ENCODE data around the gene OR2V1. TPM values are rescaled to one million over a fixed set of nuclear protein-coding genes. Genes with fewer than 3 reads are reported as not detected.
A peak's percentile ranks its signal among the peaks of the same experiment; 100 is the strongest.
"Not testable (repeated sequence)": the region's sequence is repeated elsewhere in the genome, so short reads cannot be mapped to it uniquely, and the experiment has no call there.

Gene OR2V1
- total RNA-seq, 1 donor from 2014 or later: not detected

DNA sequence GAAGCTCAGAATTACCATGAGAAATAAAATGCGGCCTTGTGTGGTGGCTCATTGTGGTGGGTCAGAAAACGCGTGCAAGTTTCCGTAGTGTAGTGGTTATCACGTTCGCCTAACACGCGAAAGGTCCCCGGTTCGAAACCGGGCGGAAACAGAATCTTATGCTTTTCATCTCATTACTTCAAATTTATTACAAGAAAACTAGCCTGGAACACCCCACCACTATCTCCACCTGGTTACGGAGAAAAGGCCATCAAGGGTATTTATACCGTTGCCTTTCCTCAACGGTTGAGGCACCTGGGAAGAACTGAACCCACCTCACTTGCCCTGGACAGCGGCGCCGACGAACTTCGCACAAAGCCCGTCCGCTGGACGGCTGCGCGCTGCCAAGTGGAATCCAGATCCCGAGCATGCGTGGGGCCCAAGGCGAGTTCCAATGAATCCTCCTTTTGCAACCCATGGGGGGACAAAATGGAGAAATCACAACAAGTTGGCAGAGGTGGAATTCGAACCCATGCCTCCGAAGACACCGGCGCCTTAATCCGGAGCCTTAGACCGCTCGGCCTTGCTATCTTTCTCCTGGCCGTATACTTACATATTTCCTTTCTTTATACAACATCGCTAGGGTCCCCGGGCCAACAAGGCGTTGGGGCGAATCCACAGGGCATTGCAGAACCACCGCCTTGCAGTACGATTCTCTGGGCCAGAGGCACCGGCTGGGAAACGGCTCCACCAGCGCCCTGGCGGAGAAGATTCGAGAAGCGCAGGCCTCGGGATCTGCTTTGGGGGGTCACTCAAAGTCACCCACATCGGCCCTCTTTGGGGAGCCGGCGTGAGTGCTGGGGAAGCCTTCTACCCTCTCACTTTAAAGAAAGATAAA lies 33.3 kb upstream of the OR2V1 start:
- H3K4me3 Mint-ChIP-seq: peak overlapping the region; percentile 81
- Histone ChIP-seq H3K9ac (no peak overlapping the region), H3K4me2 (peak overlapping the region; percentile 85), H3K27me3 (peaks cover 72% of the 10 kb centered on the region), H3K4me3 (peak overlapping the region; percentile 49), H2AFZ (replicated peaks) (no peak overlapping the region), H3K79me2 (ENCODE audit: low read depth) (no peaks in the 10 kb centered on the region), H3K9me3 (ENCODE audit: low read depth) (no peaks in the 10 kb centered on the region), H3K27ac (no peak overlapping the region), H4K20me1 (ENCODE audit: low read depth) (no peaks in the 10 kb centered on the region), H3F3A (ENCODE audit: low read depth) (peaks cover 50% of the 10 kb centered on the region), H3K36me3 (no peaks in the 10 kb centered on the region), H3K4me1 (peaks cover 8% of the 10 kb centered on the region)
- H3K9me3 Mint-ChIP-seq: peaks cover 5% of the 10 kb centered on the region
- TF ChIP-seq EZH2phosphoT487 (IDR thresholded peaks at IDR 0.05) (no peak), EZH2 (IDR thresholded peaks at IDR 0.05) (no peak)
- TF ChIP-seq, protein P1, sequence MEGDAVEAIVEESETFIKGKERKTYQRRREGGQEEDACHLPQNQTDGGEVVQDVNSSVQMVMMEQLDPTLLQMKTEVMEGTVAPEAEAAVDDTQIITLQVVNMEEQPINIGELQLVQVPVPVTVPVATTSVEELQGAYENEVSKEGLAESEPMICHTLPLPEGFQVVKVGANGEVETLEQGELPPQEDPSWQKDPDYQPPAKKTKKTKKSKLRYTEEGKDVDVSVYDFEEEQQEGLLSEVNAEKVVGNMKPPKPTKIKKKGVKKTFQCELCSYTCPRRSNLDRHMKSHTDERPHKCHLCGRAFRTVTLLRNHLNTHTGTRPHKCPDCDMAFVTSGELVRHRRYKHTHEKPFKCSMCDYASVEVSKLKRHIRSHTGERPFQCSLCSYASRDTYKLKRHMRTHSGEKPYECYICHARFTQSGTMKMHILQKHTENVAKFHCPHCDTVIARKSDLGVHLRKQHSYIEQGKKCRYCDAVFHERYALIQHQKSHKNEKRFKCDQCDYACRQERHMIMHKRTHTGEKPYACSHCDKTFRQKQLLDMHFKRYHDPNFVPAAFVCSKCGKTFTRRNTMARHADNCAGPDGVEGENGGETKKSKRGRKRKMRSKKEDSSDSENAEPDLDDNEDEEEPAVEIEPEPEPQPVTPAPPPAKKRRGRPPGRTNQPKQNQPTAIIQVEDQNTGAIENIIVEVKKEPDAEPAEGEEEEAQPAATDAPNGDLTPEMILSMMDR (IDR thresholded peaks at IDR 0.05): no peak
- peak; percentile 23 for DNase-seq (ENCODE audit: low spot score)
- no peaks in the 10 kb centered on the region for H3K36me3 Mint-ChIP-seq
- peaks cover 55% of the 10 kb centered on the region for H3K27me3 Mint-ChIP-seq (ENCODE audit: insufficient read depth, low read depth)
- peaks cover 20% of the 10 kb centered on the region for H3K4me1 Mint-ChIP-seq
- H3K27ac Mint-ChIP-seq: no peak overlapping the region

DNA sequence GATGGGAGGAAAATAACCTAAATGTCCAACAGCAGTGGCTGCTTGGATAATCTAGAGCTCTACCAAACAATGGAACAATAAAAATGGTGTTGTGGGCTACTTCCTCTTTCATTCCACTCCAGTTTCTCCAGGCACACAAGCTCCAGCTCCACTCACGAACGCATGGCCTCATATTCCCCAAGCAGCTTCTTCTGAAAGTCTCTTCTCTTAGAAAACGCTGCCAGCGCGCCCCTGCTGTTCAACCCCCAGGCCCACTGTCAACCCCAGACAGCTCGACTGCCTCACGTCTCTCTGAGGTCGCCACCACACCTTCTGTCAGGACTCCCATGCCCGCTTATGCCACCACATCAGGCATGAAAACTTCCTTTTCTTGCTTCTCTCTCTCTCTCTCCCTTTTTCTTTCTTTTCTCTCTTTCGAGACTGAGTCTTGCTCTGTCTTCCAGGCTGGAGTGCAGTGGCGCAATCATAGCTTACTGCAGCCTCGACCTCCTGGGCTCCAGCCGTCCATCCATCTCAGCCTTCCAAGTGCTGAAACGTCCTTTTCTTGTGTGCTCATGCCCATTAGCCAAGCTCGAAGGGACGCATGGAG lies 32.6 kb upstream of the OR2V1 start:
- peaks cover 16% of the 10 kb centered on the region for H3K4me1 Mint-ChIP-seq
- H3K36me3 Mint-ChIP-seq: no peaks in the 10 kb centered on the region
- Histone ChIP-seq H3K9ac (no peak overlapping the region), H3K27me3 (peaks cover 65% of the 10 kb centered on the region), H3K4me1 (peaks cover 4% of the 10 kb centered on the region), H2AFZ (replicated peaks) (peak overlapping the region; percentile 83), H3K79me2 (ENCODE audit: low read depth) (no peaks in the 10 kb centered on the region), H3K27ac (no peak overlapping the region), H3K9me3 (ENCODE audit: low read depth) (no peaks in the 10 kb centered on the region), H3K4me2 (peak overlapping the region; percentile 85), H4K20me1 (ENCODE audit: low read depth) (no peaks in the 10 kb centered on the region), H3F3A (ENCODE audit: low read depth) (peaks cover 50% of the 10 kb centered on the region), H3K36me3 (no peaks in the 10 kb centered on the region), H3K4me3 (peak overlapping the region; percentile 49)
- TF ChIP-seq EZH2phosphoT487 (IDR thresholded peaks at IDR 0.05) (no peak), EZH2 (IDR thresholded peaks at IDR 0.05) (no peak)
- TF ChIP-seq, protein P1 (IDR thresholded peaks at IDR 0.05): no peak
- no peak overlapping the region for H3K27ac Mint-ChIP-seq
- H3K27me3 Mint-ChIP-seq (ENCODE audit: insufficient read depth, low read depth): peaks cover 48% of the 10 kb centered on the region
- DNase-seq (ENCODE audit: low spot score): peak; percentile 27
- peak overlapping the region; percentile 81 for H3K4me3 Mint-ChIP-seq
- peaks cover 5% of the 10 kb centered on the region for H3K9me3 Mint-ChIP-seq

DNA sequence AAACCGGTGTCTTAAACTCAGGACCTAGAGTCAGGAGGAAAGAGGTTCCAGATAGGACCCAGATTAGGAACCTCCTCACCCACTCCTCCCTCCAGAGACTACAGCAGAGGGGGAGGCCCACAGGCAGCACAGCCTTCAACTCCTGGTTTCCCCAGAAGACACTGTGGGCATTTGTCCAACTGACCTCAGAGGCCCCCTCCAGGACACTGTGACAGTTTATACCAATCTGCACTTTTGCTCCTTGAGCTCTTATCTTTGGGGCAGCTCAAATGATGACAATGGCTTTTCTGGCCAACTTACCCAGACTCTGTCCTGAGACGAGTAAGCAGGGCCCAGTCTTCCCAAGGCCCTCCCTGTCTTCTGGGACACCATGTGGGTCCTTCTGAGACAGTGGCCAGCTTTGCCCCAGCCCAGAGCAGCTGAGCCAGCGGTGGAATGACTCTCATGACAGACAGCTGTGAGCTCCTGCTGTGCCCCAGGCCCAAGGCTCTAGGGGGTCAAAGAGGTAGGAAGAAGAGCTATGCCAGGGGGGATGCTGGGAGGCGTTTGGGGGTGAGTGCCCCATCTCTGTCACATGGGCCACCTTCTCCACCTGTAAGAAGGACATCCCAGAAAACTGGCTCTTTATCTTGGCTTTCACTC lies 30.7 kb upstream of the OR2V1 start:
- Mint-ChIP-seq H3K36me3 (no peaks in the 10 kb centered on the region), H3K9me3 (peaks cover 5% of the 10 kb centered on the region), H3K4me1 (peaks cover 9% of the 10 kb centered on the region), H3K27ac (no peak overlapping the region), H3K4me3 (peak overlapping the region; percentile 77), H3K27me3 (ENCODE audit: insufficient read depth, low read depth) (peaks cover 37% of the 10 kb centered on the region)
- Histone ChIP-seq H3K4me3 (no peak overlapping the region), H3K27me3 (peaks cover 60% of the 10 kb centered on the region), H3K27ac (no peak overlapping the region), H2AFZ (replicated peaks) (peak overlapping the region; percentile 11), H3K9ac (no peak overlapping the region), H3K36me3 (no peaks in the 10 kb centered on the region), H3K4me1 (no peaks in the 10 kb centered on the region), H4K20me1 (ENCODE audit: low read depth) (no peaks in the 10 kb centered on the region), H3K79me2 (ENCODE audit: low read depth) (no peaks in the 10 kb centered on the region), H3K9me3 (ENCODE audit: low read depth) (no peaks in the 10 kb centered on the region), H3F3A (ENCODE audit: low read depth) (peaks cover 39% of the 10 kb centered on the region), H3K4me2 (peak overlapping the region; percentile 22)
- DNase-seq (ENCODE audit: low spot score): no peak
- TF ChIP-seq EZH2 (IDR thresholded peaks at IDR 0.05) (no peak), EZH2phosphoT487 (IDR thresholded peaks at IDR 0.05) (no peak)
- TF ChIP-seq, protein P1 (IDR thresholded peaks at IDR 0.05): no peak

DNA sequence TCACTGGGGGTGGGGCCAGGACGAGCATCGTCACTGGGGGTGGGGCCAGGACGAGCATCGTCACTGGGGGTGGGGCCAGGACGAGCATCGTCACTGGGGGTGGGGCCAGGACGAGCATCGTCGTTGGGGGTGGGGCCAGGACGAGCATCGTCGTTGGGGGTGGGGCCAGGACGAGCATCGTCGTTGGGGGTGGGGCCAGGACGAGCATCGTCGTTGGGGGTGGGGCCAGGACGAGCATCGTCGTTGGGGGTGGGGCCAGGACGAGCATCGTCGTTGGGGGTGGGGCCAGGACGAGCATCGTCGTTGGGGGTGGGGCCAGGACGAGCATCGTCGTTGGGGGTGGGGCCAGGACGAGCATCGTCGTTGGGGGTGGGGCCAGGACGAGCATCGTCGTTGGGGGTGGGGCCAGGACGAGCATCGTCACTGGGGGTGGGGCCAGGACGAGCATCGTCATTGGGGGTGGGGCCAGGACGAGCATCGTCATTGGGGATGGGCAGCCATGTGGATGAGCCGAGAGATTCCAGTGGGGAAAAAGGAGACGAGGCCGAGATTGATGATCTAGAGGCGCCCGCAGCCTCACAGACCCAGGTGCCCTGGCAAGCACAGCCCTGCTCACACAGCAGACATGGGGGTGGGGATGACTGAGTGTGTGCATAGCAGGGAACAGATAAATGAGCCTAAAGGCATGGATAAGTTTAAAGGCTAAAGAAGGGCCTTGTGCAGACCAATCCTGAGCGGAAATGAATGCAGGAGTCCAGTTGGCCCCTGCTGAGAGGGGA lies 30.0 kb upstream of the OR2V1 start:
- Mint-ChIP-seq H3K27ac (peak overlapping the region; percentile 86), H3K27me3 (ENCODE audit: insufficient read depth, low read depth) (peaks cover 31% of the 10 kb centered on the region), H3K4me3 (peak overlapping the region; percentile 77)
- Histone ChIP-seq H2AFZ (replicated peaks) (peak overlapping the region; percentile 11), H3K27me3 (peaks cover 56% of the 10 kb centered on the region), H3K4me2 (peak overlapping the region; percentile 22), H3F3A (ENCODE audit: low read depth) (peaks cover 39% of the 10 kb centered on the region)
- H4K20me1 ChIP-seq (ENCODE audit: low read depth); H3K4me3 ChIP-seq; H3K4me1 Mint-ChIP-seq; H3K9me3 ChIP-seq (ENCODE audit: low read depth); H3K36me3 ChIP-seq; H3K4me1 ChIP-seq; H3K36me3 Mint-ChIP-seq; H3K9me3 Mint-ChIP-seq; H3K9ac ChIP-seq; H3K79me2 ChIP-seq (ENCODE audit: low read depth); H3K27ac ChIP-seq: not testable (repeated sequence)
- DNase-seq (ENCODE audit: low spot score): peak; percentile 77
